Ishikawa (cell line): ENCODE results near the gene SMAD6.

ENCODE experiments used
- CEBPB ChIP-seq: IDR thresholded peaks from 2 replicates; pipeline ENCODE4 v1.6.1; 2012
- CREB1 ChIP-seq: IDR thresholded peaks from 2 replicates; pipeline ENCODE4 v1.6.1; 2012; ENCODE audit warnings: low read depth
- EGR1 ChIP-seq: IDR thresholded peaks from 2 replicates; pipeline ENCODE4 v1.6.1; 2012
- EP300 ChIP-seq: IDR thresholded peaks from 2 replicates; pipeline ENCODE4 v1.6.1; 2012; ENCODE audit warnings: borderline replicate concordance
- FOXM1 ChIP-seq: IDR thresholded peaks from 2 replicates; pipeline ENCODE4 v1.6.1; 2012; ENCODE audit warnings: low read depth, borderline replicate concordance
- RAD21 ChIP-seq: IDR thresholded peaks from 2 replicates; pipeline ENCODE4 v1.6.1; 2012; ENCODE audit warnings: low read depth
- REST ChIP-seq: IDR thresholded peaks from 2 replicates; pipeline ENCODE4 v1.6.1; 2012; ENCODE audit warnings: low read depth, mild to moderate bottlenecking
- TAF1 ChIP-seq: IDR thresholded peaks from 2 replicates; pipeline ENCODE4 v1.6.1; 2012; ENCODE audit warnings: low read depth, mild to moderate bottlenecking
- TCF12 ChIP-seq: IDR thresholded peaks from 2 replicates; pipeline ENCODE4 v1.6.1; 2012; ENCODE audit warnings: low read depth
- TEAD4 ChIP-seq: IDR thresholded peaks from 2 replicates; pipeline ENCODE4 v1.6.1; 2012
- USF1 ChIP-seq: IDR thresholded peaks from 2 replicates; pipeline ENCODE4 v1.6.1; 2012
- YY1 ChIP-seq: IDR thresholded peaks from 2 replicates; pipeline ENCODE4 v1.6.1; 2012; ENCODE audit warnings: low read depth
- TF ChIP-seq, protein P1 (sequence below): IDR thresholded peaks from 2 replicates; pipeline ENCODE4 v1.6.1; 2012

GRCh38 chr15:66682246-66682645 is 19.8 kb upstream of the SMAD6 start:
- TF ChIP-seq TAF1: no peak
- TF ChIP-seq RAD21: no peak
- TF ChIP-seq FOXM1: no peak
- TF ChIP-seq REST: no peak
- TF ChIP-seq, protein P1, sequence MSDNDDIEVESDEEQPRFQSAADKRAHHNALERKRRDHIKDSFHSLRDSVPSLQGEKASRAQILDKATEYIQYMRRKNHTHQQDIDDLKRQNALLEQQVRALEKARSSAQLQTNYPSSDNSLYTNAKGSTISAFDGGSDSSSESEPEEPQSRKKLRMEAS: no peak
- TF ChIP-seq CREB1: no peak
- no peak for TF ChIP-seq USF1
- no peak for TF ChIP-seq EP300
- no peak for TF ChIP-seq TCF12
- no peak for TF ChIP-seq EGR1
- no peak for TF ChIP-seq YY1
- no peak for TF ChIP-seq CEBPB
- no peak for TF ChIP-seq TEAD4
